IPS-NIHi11 (cell line): ENCODE data around the gene CCDC12.

Source experiments
- DNase-seq: peaks from one replicate; pipeline ENCODE4 v3.0.0; 2012; ENCODE audit warnings: mixed read lengths, low spot score

Gene CCDC12

DNA sequence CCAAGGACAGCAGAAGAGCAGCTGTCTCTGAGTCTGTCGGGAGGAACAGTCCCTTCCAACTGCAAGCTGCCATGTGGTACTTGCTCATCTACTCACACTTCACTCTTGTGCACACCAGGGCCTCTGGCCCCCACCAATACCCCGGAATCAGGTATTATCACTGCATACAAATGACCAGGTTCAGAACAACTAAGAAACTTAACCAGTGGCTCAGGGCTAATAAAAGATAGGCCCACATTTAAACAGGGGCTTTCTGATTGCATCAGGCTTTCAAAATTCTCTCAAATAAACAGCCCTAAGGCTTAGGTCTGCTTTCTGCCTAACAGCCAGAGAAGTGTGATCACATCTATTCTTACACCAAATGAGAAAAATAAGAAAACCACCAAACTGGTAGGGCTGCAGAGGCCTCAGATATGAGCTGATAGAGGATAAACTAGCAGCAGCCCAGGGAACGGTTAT is 20.7 kb downstream of the CCDC12 start:
- no peak for DNase-seq

DNA sequence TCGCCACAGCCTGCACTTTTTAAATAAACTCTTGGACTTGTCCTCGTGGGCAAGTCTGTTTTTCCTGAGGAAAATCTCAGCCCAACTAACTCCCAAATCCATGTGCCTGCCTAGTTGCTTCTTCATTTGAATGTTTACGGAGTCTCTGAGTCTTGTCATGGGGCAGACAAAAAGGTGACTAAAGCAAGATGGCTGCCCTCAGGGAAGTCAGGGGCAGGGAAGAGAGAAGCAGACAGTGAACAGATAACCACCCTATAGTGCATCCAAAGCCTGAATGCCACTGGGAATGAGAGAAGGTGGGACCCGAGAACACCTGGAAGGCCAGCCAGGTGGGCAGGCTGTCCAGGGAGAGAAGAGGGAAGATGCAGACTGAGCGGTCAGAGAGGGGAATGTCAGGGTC is 21.4 kb downstream of the CCDC12 start:
- no peak for DNase-seq

DNA sequence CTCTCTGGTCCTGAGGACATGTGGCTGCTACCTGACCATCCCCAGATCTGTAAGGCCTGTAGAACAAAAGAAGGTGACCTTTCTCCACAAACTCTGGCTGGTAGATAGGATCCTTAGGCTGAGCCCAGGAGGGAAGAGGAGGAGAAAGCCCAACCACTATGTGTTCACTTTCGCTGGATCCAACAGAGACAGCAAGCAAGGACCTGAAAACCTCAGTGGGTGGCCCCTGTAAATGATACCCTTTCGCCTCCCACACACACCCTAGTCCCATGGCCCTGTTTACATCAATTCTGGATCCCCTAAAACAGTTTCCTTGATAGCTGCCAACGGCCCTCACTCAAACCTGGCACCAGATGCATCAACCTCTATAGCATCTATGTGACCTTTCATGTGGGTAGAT is 22.4 kb downstream of the CCDC12 start:
- DNase-seq = no peak

DNA sequence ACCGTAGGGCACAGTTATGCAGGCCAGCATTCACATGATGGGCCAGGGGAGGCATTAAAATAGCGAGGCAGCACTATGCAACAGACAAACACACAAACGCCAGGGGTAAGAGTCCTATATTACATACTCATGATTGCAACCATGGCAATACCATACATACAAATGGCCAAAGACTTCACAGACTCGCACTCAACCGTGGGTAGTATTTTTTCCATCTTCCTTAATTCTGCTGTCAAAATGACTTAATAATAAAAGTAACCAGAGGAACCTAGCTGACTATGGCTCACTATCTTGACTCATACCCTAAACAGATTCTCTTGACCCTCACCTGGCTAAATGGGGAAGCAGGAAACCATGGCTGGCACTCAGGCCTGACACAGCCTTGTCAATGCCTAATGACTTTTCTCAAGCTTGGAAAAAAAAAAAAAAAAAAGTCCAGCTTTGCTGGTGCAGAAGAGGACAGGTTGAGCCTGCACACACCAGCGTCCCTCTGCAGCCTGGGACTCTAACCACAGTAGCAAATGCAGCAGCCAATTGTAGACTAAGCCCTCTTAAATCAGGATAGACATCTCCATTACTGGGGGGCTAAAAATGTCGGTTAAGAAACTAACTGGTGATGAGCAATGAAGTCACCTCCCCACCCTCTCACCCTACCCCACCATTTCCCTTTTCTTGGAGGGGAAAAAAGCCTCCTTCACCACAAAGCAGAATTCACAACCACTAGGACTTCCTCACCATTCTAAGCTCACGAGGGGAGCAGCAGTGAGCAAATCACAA is 23.1 kb downstream of the CCDC12 start:
- no peak for DNase-seq

DNA sequence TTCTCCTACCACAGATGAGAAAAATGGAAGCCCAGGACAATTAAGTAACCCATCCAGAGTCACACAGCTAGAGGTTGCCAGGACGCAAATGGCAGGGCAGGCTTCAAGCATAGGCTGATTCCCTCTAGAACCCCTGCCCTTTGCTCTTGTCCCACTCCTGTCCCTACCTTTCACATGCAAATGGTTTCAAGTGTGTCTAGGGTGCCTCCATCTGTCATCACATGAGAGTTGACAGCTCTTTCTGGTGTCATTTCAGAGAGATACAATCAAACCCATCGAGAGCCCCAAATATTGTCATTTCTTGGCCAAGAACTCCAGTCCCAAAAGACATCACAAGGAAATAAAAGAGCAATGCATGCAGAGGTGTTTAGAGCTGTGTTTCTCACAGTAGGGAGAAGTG is 23.7 kb downstream of the CCDC12 start:
- DNase-seq = no peak

DNA sequence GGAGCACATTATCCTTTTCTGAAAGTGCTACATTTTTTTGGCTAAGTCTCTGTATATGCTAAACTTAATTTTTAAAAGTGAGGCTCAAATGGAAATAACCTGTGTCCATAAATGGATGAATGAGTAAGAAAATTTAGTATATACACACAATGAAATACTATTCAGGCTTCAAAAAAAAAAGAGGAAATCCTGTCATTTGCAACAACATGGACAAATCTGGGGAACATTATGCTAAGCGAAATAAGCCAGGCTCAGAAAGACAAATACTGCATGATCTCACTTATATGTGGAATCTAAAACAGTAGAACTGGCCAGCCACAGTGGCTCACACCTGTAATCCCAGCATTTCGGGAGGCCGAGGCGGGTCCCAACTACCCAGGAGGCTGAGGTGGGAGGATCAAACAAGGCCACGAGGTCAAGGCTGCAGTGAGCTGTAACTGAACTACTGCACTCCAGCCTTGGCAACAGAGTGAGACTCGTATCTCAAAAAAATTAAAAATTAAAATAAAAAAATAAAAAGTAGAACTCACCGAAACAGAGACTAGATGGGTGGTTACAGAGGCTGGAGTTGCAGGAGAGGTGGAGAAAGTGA is 25.8 kb downstream of the CCDC12 start:
- no peak for DNase-seq

DNA sequence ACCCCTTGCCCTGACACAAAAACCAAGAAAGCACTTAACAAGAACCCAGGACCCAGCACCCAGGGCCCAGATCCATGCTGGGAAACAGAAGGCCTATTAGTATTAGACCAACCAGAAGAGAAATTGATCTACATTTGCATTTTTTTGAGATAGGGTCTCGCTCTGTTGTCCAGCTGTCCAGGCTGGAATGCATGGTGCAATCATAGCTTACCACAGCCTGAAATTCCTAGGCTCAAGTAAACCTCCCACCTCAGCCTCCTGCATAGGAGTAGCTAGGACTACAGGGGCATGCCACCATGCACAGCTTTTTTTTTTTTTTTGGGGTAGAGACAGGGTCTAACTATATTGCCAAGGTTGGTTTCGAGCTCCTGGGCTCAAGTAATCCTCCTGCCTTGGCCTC is 26.4 kb downstream of the CCDC12 start:
- no peak for DNase-seq

DNA sequence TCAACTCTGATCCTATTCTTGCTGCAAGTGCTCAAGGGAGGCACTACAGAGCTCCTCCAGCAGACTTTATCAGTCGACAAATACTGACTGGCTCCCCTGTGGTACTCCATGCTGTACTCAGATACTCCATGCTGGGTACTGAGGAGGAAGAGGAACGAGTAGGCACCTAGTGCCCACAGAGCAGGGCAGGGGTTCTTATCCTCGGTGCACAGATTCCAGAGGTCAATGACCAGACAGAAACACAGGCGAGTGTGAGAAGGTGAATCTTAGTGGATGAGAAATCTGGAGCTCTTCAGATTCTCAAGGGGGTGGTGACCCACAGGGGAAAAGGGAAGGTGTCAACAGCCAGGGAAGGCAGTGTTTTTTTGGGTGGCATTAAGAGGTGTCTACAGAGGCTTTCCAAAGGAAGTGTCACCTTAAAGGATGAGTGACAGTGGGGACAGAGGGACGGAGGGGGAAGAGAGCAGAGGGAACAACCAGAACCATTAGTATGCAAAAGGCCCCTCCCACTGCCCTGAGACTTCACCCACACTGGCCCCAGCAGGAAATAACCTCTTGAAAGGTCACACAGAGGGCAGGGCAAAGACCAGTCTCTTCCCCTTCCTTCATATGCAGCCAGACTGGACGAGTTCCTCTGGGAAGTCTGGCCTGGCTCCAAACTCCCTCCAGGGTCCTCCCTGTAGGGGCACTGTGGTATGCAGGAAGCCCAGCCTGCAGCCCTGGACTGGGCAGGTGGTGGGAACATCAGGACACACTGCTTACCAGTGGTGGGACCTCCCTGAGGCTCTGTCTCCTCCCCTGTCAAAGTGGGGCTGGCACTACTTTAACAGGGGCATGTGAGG is 27.5 kb downstream of the CCDC12 start:
- DNase-seq = peak; percentile 39

DNA sequence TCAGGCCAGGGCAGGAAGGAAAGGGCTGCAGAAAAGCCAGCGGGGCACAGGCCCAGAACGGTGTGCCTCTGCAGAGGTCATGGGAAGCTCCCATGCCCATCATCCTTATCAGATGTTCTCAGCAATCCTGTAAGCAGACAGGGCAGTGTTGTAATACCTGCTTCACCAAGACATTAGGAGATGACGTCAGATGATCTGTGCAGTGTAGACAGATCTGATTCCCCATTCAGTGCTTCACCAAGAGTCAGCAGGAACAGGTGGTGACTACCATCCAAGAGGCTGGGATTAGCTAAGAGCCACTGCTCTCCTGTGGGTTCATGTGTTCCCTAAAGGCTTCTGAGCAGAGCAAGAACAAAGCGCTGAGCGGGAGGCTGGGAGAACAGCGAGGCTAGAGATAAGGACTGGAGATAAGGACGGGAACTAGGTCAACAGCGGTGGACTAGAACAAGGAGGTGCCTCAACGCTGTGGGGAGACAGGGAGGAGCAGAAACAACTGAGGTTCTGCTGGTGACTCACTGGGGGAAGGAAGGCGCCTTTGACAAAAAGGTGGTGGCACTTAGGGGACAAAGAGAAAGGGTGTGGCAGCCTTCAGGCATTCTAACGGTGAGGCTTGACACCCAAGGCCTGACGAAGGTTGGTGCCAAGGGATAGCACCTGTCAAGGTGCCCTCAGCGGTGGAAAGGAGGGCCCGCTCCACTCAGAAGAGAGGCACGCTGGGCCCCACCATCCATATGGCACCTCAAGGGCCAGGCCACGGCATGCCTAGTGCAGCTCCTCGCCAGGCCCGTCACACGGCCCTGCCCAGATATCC is 28.4 kb downstream of the CCDC12 start:
- DNase-seq = no peak

DNA sequence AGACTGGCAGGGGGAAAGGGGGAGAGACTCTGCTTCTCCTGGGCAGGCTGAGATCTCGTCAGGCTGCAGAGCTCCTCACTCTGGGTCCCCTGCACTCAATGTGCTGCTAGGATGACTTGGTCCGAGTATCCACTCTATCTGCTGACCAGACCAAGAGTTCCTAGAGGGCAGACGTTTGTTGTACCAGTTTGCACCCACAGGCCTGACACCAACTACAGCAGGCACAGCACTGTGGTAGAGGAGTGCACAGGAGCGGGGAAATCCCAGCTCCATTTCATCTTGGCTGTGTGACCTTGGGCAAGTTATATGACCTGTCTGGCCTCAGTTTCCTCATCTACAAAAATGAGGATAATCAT is 29.0 kb downstream of the CCDC12 start:
- no peak for DNase-seq

DNA sequence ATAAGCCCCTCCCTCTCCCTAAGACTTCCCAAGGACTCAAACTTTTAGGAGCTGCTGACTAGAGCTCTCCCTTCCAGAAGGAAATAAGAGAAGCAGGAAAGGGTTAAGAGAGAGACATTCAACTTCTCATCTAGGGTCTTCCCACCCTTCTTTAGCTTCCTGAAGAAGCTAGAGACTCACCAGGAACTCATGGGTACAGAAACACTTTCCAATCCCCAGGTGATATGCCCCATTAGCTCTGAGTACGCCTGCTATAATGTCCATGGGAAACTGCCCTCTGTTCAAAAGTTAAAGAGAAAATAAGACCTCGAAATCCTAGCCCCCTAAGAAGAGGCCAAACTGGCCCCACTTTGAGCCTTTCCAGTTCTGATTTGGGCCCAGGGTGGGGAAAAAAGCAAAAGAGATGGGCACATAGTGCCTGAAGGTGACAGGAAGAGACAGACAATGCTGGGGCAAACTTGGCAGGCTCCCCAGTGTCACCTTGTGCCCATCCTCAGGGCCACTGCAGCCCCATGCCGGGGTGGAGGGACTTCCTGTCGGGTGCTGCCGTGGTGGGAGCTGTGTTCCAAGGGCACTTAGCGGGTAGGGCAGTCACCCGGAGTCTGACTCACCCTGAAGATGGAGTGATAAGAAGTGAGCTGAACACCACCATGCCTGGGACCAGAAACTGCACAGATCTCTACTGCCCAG is 29.5 kb downstream of the CCDC12 start:
- DNase-seq = no peak

DNA sequence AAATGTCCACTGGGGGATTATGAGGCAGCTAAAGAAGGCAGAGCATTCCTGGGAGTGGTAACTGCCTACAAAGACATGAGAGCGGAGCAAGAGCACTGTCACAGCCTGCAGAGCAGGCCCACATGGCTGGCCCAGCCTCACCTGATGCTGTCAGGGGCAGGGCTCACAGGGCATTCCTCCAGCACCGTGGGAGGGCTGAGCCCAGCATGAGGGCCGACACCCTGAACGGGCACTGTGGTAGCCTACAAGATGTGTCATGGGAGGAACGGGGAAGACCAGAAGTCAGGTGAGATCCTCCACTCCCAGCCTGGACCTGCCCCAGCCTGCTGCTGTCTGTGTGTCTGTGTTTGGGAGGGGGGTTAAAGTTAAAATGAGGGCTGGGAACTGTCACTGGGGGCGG is 30.1 kb downstream of the CCDC12 start:
- no peak for DNase-seq

DNA sequence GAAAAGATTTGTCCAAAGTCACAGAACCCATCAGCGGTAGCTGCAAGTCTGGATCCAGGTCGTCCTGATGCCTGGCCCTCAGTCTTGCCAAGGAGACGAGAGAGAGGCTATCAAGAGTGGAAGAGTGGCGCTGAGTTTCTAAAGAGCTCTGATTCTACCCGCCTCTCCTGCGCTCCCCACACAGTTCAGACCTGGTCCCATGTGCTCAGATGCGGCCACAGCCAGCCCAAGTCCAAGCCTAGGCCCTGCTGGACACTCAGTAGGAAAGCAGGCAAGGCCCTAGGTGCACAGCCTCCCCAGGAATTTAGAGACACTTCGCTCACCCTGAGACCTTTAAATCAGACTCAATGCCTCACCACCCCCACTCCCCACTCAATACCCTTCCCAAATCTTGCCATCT is 32.4 kb downstream of the CCDC12 start:
- no peak for DNase-seq

DNA sequence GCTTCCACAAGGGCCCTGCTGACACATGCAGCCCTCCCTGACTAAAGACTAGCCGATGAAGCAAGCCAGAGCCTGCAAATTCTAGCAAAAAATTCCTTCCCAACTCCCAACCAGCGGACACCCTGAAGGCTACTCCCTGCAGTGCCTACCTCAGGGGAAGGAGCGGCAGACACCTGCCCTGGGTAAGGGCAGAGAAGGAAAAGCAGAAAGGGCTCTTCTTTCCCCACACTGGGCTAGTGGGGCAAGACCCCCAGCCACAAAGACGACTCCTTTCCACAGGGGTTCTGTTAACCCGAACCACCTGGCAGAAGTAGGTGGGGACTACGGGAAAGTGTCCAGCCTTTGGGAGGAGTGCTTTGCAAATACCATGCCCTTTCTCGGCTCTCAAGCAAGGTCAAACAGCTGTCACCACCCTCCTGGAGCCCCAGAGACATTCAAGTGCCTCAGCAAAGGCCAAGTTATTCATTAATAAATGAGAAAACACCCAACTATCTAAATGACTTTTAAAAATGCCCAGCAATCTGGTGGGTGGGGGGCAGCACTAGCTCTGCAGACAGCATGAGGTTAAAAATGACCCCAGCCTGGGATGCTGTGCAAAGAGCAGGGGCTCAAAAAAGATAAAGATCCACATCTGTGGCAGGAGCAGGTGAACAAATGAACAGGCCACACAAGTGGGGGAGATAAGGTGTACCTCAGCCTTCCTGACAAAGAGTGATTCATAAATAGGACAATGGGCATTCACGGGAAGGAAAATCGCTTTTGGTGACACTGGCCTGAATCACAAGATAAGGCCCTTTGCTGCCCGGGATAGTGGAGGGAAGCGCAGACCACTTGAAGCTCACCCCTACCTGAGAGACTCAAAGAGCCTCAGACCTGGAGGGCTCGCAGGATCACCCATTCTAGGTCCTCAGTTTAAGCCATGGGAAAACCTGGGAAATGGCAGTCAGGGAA is 33.0 kb downstream of the CCDC12 start:
- no peak for DNase-seq

DNA sequence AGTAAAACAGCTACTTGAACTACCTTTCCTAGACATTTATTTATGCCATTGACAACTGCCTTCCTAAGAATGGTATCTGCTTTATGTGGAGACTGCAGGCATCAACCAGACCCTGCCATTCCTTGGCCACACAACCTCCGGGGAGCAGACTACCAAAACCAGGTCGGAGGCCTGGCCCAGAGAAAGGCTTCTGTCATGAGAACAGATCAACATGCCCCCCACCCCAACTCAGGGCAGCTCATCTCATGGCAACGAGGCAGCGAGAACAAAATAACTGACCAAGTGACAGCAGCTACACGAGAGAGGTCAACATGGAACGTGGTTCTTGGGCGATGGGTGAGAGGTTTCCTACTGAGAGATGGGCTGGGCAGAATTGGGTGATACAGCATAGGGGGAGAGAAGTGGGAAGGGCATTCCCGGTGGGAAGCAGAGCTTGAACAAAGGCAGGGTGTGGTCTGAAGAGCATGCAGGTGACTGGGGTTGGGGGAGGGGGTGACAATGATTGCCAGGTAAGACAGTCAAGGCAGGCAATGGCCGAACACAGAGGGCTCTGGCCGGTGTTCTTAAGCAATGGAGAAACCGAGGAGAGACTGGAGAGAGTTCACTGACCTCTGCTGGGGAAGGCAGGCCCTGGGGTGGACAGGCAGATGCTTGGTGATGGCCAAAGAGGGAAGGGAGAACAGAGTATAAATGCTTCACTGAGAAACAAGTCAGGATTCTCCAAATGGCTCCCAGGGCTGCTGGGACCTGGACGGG is 33.9 kb downstream of the CCDC12 start:
- DNase-seq = no peak

DNA sequence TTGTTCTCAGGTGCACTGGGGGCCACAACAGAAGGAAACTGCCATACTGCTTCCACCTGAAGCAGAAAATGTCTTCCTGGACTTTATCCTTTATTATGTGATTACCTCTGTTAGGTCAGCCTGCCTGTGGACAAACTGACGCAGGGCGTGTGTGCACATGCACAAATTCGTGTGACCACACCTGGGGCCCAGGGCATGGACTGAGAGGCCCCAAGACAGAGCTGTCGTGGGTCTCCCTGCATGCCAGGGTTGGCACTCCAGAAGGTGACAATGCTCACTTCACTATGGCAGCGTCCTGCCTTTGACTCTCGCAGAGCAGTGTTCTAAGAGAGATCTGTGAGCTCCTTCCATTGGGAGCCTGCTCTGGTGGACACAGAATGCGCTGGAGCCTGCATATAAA is 34.5 kb downstream of the CCDC12 start:
- DNase-seq = no peak

DNA sequence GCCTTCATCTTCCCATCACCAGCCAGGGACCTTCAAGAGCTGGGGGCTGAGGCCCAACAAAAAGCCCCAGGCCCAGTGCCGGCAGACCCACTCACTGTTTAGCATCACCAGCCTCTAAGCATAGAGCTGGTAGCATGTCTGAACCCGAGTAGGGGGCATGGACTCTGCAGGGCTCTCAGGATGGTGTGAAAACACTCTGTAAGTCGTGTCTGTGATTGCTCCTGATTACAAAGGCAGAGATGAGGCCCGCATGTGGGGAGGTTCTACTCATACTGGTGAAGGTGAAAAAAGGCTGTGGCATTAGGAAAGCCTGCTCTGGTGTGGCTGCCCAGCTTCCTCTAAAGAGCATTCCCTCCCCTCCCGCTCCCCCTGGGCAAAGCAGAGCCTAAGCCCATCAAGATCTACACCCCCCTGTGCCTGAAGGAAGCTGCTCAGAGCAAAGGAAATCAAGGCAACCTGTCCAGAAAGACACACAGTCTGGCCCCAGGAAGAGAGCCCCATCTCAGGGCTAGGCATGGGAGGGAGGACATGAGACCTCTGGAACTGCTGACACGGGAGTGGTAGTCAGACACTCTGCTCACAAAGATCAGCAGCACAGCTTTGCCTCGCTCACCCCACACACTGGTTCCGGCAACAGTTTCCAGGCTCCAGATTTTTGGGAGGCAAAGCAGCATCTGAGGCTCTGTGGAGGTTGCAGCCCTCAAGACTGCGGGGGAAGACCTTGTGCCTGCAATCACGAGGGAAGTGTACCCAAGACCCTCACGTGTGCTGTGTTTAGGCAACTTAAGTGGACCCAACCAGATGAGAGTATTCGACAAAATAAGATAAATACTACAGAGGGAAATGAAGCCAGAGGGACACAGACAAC is 36.7 kb downstream of the CCDC12 start:
- no peak for DNase-seq

DNA sequence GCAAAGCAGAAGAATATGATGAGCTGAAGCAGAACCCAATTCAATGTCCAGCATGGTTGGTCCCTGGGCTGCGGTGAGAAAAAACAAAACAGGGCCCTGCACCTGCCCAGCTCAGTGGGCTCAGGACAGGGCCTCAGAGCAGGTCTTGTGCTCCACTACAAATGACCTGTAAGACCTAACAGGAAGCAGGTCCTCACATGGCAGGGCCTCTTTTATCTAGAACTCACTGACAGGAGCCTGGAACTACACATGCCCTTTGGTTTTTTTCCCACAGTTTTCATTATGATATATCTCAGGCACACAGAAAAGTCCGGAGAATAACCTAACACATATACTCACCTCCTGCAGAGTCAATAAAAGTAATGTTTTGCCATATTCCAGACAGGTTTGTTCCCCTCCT is 38.4 kb downstream of the CCDC12 start:
- no peak for DNase-seq
